ENCODE measurements around the gene RGS9BP. TPM values are rescaled to one million over a fixed set of nuclear protein-coding genes. Genes with fewer than 3 reads are reported as not detected.

The RGS9BP gene
- total RNA-seq, 2 donors from 2014 or later, result 0.42 TPM; not detected in 1

DNA sequence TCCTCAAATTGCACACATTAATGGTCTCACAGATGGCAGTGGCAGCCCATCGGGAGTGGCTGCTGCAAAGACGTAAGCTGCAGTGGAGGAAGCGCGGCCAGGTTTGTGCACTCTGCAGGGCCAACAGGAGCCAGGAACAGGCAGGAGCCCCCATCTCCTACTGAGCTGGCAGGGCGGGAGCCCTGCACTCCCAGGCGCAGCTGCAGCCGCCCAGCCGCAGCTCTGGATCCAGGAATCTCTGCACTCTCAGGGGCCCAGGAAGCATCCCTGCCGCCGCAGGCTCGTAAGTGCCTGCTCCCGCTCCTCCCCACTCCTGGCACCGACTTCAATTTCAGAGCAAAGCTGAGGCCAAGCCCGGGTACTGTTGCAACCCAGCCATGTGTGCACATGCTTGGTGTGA lies 38.2 kb upstream of the RGS9BP start:
- TF ChIP-seq, protein P1, sequence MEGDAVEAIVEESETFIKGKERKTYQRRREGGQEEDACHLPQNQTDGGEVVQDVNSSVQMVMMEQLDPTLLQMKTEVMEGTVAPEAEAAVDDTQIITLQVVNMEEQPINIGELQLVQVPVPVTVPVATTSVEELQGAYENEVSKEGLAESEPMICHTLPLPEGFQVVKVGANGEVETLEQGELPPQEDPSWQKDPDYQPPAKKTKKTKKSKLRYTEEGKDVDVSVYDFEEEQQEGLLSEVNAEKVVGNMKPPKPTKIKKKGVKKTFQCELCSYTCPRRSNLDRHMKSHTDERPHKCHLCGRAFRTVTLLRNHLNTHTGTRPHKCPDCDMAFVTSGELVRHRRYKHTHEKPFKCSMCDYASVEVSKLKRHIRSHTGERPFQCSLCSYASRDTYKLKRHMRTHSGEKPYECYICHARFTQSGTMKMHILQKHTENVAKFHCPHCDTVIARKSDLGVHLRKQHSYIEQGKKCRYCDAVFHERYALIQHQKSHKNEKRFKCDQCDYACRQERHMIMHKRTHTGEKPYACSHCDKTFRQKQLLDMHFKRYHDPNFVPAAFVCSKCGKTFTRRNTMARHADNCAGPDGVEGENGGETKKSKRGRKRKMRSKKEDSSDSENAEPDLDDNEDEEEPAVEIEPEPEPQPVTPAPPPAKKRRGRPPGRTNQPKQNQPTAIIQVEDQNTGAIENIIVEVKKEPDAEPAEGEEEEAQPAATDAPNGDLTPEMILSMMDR (IDR thresholded peaks at IDR 0.05), result no peak
- ATAC-seq (ENCODE audit: insufficient number of reproducible peaks, low FRiP score, low read depth) (no peak), DNase-seq (ENCODE audit: low spot score) (no peak)
- Histone ChIP-seq H3K4me1 (ENCODE audit: control insufficient read depth in 1 of 2, low read depth in 2 of 2) (no peaks in the 10 kb centered on the region), H3K36me3 (peaks cover 33% of the 10 kb centered on the region), H3K27me3 (replicated peaks; ENCODE audit: insufficient read depth) (no peaks in the 10 kb centered on the region), H3K27ac (no peak overlapping the region), H3K4me3 (no peak overlapping the region), H3K9me3 (no peaks in the 10 kb centered on the region)

DNA sequence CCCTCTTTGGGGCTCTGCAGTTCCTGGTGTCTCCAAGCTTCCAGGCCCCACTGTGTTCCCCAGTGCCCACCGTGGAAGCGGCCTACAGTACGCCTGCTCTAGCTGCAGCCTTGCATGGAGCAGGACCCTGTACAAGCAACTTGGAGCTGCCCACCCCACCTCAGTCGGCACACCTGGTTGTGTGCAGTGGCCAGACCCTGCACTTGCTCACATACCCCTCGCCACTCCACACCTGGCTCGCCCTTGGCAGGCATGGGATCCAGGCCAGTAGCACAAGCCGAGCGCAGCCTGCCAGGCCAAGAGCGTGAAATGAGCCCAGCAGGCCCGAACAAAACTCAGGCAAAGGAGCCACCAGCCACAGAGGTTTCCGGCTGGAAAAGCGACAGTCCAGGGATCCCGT lies 37.0 kb upstream of the RGS9BP start:
- Histone ChIP-seq H3K36me3 (peaks cover 43% of the 10 kb centered on the region), H3K27me3 (replicated peaks; ENCODE audit: insufficient read depth) (no peaks in the 10 kb centered on the region), H3K4me1 (ENCODE audit: control insufficient read depth in 1 of 2, low read depth in 2 of 2) (no peaks in the 10 kb centered on the region), H3K9me3 (no peaks in the 10 kb centered on the region), H3K4me3 (no peak overlapping the region), H3K27ac (no peak overlapping the region)
- TF ChIP-seq, protein P1 (IDR thresholded peaks at IDR 0.05), result no peak
- ATAC-seq (ENCODE audit: insufficient number of reproducible peaks, low FRiP score, low read depth) (no peak), DNase-seq (ENCODE audit: low spot score) (no peak)

DNA sequence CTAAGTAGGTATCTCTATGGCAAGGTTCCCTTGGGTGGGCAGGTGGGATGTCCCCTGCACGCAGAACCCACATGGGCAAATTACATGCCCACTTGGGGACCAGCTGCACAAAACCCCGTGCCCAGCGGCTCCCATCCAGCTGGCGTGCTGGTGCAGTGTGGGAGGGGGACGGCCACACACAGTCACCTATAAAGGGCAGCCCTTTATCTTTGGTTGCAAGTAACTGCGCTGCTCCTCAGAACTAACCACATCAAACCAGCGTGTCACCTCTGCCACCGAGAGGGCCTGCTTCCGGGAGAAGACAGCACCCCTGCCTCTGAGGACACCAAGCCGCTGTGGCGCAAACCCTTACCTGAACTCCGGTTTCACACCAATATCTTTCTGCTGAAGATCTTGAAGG lies 32.9 kb upstream of the RGS9BP start:
- TF ChIP-seq, protein P1 (IDR thresholded peaks at IDR 0.05), result no peak
- no peaks in the 10 kb centered on the region for H3K27me3 ChIP-seq (replicated peaks; ENCODE audit: insufficient read depth)
- DNase-seq (ENCODE audit: low spot score) (no peak), ATAC-seq (ENCODE audit: insufficient number of reproducible peaks, low FRiP score, low read depth) (no peak)
- H3K27ac ChIP-seq, result no peak overlapping the region
- no peaks in the 10 kb centered on the region for H3K9me3 ChIP-seq
- no peak overlapping the region for H3K4me3 ChIP-seq
- H3K36me3 ChIP-seq, result peaks cover 59% of the 10 kb centered on the region
- H3K4me1 ChIP-seq (ENCODE audit: control insufficient read depth in 1 of 2, low read depth in 2 of 2), result no peaks in the 10 kb centered on the region

DNA sequence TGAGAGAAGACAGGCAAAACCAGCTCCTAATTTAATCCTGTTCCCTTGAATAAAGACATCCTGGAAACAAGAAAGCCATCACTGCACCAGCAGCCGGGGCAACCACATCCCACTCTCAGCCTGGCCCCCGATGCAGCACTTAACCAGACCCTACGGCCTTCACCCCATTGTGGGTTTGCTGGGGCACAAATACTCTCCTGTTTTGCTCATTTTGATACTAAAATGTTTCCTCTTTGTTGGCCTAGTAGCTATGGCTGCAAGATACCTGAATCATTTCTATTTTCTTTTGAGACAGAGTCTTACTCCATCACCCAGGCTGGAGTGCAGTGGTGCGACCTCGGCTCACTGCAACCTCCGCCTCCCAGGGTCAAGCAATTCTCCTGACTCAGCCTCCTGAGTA lies 29.1 kb upstream of the RGS9BP start:
- H3K36me3 ChIP-seq, result peaks cover 53% of the 10 kb centered on the region
- no peaks in the 10 kb centered on the region for H3K27me3 ChIP-seq (replicated peaks; ENCODE audit: insufficient read depth)
- H3K9me3 ChIP-seq, result no peaks in the 10 kb centered on the region
- no peak overlapping the region for H3K27ac ChIP-seq
- DNase-seq (ENCODE audit: low spot score), result no peak
- H3K4me3 ChIP-seq, result no peak overlapping the region
- no peak for ATAC-seq (ENCODE audit: insufficient number of reproducible peaks, low FRiP score, low read depth)
- TF ChIP-seq, protein P1 (IDR thresholded peaks at IDR 0.05), result no peak
- H3K4me1 ChIP-seq (ENCODE audit: control insufficient read depth in 1 of 2, low read depth in 2 of 2), result no peaks in the 10 kb centered on the region

DNA sequence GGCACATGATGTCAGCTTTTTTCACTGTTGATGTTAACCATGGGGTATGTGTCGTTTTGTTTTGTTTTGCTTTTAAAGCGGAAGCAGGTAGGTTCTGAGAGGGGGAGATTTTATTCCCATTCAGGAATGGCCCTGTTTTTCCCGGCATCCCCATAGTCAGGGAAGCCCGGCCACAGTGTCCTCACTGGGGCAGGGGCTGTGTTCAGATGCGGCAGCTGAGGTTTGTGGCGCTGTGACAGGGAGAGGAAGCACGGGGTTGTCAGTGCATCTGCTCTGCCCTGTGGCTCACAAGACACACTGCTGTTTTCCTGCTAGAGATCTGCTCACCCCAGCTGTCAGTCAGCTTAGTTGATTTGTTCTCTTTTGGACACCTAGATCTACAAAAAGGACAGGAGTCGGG lies 28.3 kb upstream of the RGS9BP start:
- no peak overlapping the region for H3K27ac ChIP-seq
- H3K4me3 ChIP-seq, result no peak overlapping the region
- ATAC-seq (ENCODE audit: insufficient number of reproducible peaks, low FRiP score, low read depth), result no peak
- no peaks in the 10 kb centered on the region for H3K27me3 ChIP-seq (replicated peaks; ENCODE audit: insufficient read depth)
- TF ChIP-seq, protein P1 (IDR thresholded peaks at IDR 0.05), result no peak
- no peaks in the 10 kb centered on the region for H3K9me3 ChIP-seq
- peaks cover 46% of the 10 kb centered on the region for H3K36me3 ChIP-seq
- DNase-seq (ENCODE audit: low spot score), result no peak
- H3K4me1 ChIP-seq (ENCODE audit: control insufficient read depth in 1 of 2, low read depth in 2 of 2), result peaks cover 0 to 1% of the 10 kb centered on the region in 2 donors
